Activated naive CD4-positive, alpha-beta T cell treated with anti-CD3 and anti-CD28 coated beads, Interleukin-2, amount 50 U/mL, for 16 hours (primary cell): Measurements from ENCODE around the gene SPON2.
A peak's percentile ranks its signal among the peaks of the same experiment; 100 is the strongest.

ENCODE experiments used
- DNase-seq: peaks from one replicate; pipeline ENCODE4 v3.0.0-alpha.2; 2020

The SPON2 gene

GRCh38 chr4:1171311-1172227 lies 814 bp downstream of the SPON2 start:
- DNase-seq = peak; percentile 64

- no peak for DNase-seq
These were observed 1.4 kb downstream of the SPON2 start for GRCh38 chr4:1170976-1171310.

- no peak for DNase-seq
These were observed 2.0 kb downstream of the SPON2 start for GRCh38 chr4:1170156-1170975.

- DNase-seq = no peak
These were observed 2.7 kb downstream of the SPON2 start for GRCh38 chr4:1169691-1170096.

GRCh38 chr4:1169171-1169671 lies 3.2 kb downstream of the SPON2 start:
- DNase-seq = no peak

- no peak for DNase-seq
These were observed 3.9 kb downstream of the SPON2 start for GRCh38 chr4:1168191-1169101.

- DNase-seq = peak; percentile 91
These were observed 5.0 kb downstream of the SPON2 start for GRCh38 chr4:1167244-1167949.

GRCh38 chr4:1166509-1167243 lies 5.7 kb downstream of the SPON2 start:
- DNase-seq = no peak

- no peak for DNase-seq
These were observed 7.3 kb downstream of the SPON2 start for GRCh38 chr4:1164956-1165545.

- DNase-seq = no peak
These were observed 7.9 kb downstream of the SPON2 start for GRCh38 chr4:1164444-1164843.

GRCh38 chr4:1164040-1164439 lies 8.3 kb downstream of the SPON2 start:
- DNase-seq = no peak

- DNase-seq = no peak
These were observed 12.0 kb downstream of the SPON2 start for GRCh38 chr4:1160351-1160750.

GRCh38 chr4:1156069-1156468 lies 16.3 kb downstream of the SPON2 start:
- no peak for DNase-seq

- no peak for DNase-seq
These were observed 17.1 kb downstream of the SPON2 start for GRCh38 chr4:1155314-1155713.

GRCh38 chr4:1154523-1155182 lies 17.7 kb downstream of the SPON2 start:
- no peak for DNase-seq

- no peak for DNase-seq
These were observed 18.3 kb downstream of the SPON2 start for GRCh38 chr4:1154126-1154522.

- no peak for DNase-seq
These were observed 18.8 kb downstream of the SPON2 start for GRCh38 chr4:1153567-1154090.

GRCh38 chr4:1152290-1152689 lies 20.1 kb downstream of the SPON2 start:
- DNase-seq = no peak

- no peak for DNase-seq
These were observed 20.8 kb downstream of the SPON2 start for GRCh38 chr4:1151541-1151940.

- DNase-seq = no peak
These were observed 21.5 kb downstream of the SPON2 start for GRCh38 chr4:1150875-1151274.
